Small intestine (tissue), 7 donors: ENCODE measurements around the gene LGMN. TPM values are rescaled to one million over a fixed set of nuclear protein-coding genes. Genes with fewer than 3 reads are reported as not detected.
"Not testable (repeated sequence)": the region's sequence is repeated elsewhere in the genome, so short reads cannot be mapped to it uniquely, and the experiment has no call there.

Experiments
- DNase-seq, 2 donors: peaks; one replicate each; pipeline versions ENCODE4 v3.0.0 to v3.0.0-alpha.2; 2013
- FAIRE-seq: peaks from 2 replicates; lab custom pipeline; 2012; peaks lifted over from hg19 to GRCh38; lab: Jason Lieb, UNC
- H3K27ac ChIP-seq, 3 donors: one replicate each; pipeline ENCODE4 v1.5.1; 2013; ENCODE audit warnings: low read length in 2 of 3, mild to moderate bottlenecking in 2 of 3, control low read depth in 1 of 3, inconsistent platforms in 1 of 3, low read depth in 1 of 3, moderate library complexity in 1 of 3
- H3K27me3 ChIP-seq, 3 donors: one replicate each; pipeline ENCODE4 v1.6.1; 2013; ENCODE audit warnings: low read length in 3 of 3, inconsistent platforms in 1 of 3; ENCODE audit not compliant: control insufficient read depth in 3 of 3, insufficient read depth in 3 of 3
- H3K36me3 ChIP-seq, 3 donors: one replicate each; pipeline ENCODE4 v1.6.1; 2013; ENCODE audit warnings: low read length in 3 of 3, inconsistent platforms in 1 of 3, low read depth in 1 of 3, mild to moderate bottlenecking in 1 of 3, moderate library complexity in 1 of 3; ENCODE audit not compliant: control insufficient read depth in 3 of 3, insufficient read depth in 2 of 3
- H3K4me1 ChIP-seq, 3 donors: one replicate each; pipeline ENCODE4 v1.6.1; 2013; ENCODE audit warnings: low read length in 2 of 3, inconsistent platforms in 1 of 3, low read depth in 1 of 3, mild to moderate bottlenecking in 1 of 3, moderate library complexity in 1 of 3; ENCODE audit not compliant: control insufficient read depth in 3 of 3, insufficient read depth in 2 of 3
- H3K4me3 ChIP-seq, 3 donors: one replicate each; pipeline ENCODE4 v1.5.1; 2013; ENCODE audit warnings: low read length in 3 of 3, control low read depth in 1 of 3, inconsistent platforms in 1 of 3, low read depth in 1 of 3, mild to moderate bottlenecking in 1 of 3, moderate library complexity in 1 of 3
- H3K9me3 ChIP-seq, 2 donors: one replicate each; pipeline ENCODE4 v1.6.1; 2013; ENCODE audit warnings: low read depth in 1 of 2, low read length in 1 of 2; ENCODE audit not compliant: control insufficient read depth in 2 of 2, insufficient read depth in 1 of 2
- WGBS, 3 donors: extraction: QIAGEN DNeasy Blood & Tissue Kit; methylation state at CpG; one replicate each; pipeline ENCODE4 v1.1.7; 2013; 5-methylcytosine and 5-hydroxymethylcytosine counted together
- polyA plus RNA-seq, 4 donors: library from polyadenylated mRNA; stranded (reverse) in 3 of 4; unstranded in 1 of 4; fragments of 200-250 nt in 3 of 4; fragments of 120-200 nt in 1 of 4; gene quantifications; one replicate each; pipeline versions ENCODE4 v1.2.1 to v1.2.3, GENCODE V29; 2013
- donor health status: healthy with polysubstance abuse.
- donor health status: control.
- donor health status: control.
- donor health status: Bipolar disorder and iron deficiency.
- donor health status: healthy.

LGMN gene
- polyA plus RNA-seq, 4 donors, result 57.8 to 386 (median 62.3) TPM

- peaks cover 0 to 45% (median 3%) of the 10 kb centered on the region in 3 donors for H3K36me3 ChIP-seq
- DNase-seq (no peak), FAIRE-seq (no peak)
- WGBS, 3 donors, result 75 to 86% (median 82%) methylated on average over 9 of the region's 9 CpGs
- H3K27ac ChIP-seq, result no peak overlapping the region
- peaks cover 0 to 9% (median 0%) of the 10 kb centered on the region in 3 donors for H3K4me1 ChIP-seq
- no peak overlapping the region for H3K4me3 ChIP-seq
- no peaks in the 10 kb centered on the region for H3K9me3 ChIP-seq
- H3K27me3 ChIP-seq, result peaks cover 0 to 4% (median 0%) of the 10 kb centered on the region in 3 donors
These were observed 62.0 kb downstream of the LGMN start for GRCh38 chr14:92686411-92686899.

GRCh38 chr14:92685784-92686355, 62.6 kb downstream of the LGMN start:
- H3K27me3 ChIP-seq, result peaks cover 0 to 4% (median 0%) of the 10 kb centered on the region in 3 donors
- no peak overlapping the region for H3K4me3 ChIP-seq
- H3K36me3 ChIP-seq, result peaks cover 0 to 48% (median 3%) of the 10 kb centered on the region in 3 donors
- no peak overlapping the region for H3K27ac ChIP-seq
- FAIRE-seq (no peak), DNase-seq (no peak)
- WGBS, 3 donors, result 83 to 95% (median 90%) methylated on average over 4 of the region's 4 CpGs
- peaks cover 0 to 14% (median 0%) of the 10 kb centered on the region in 3 donors for H3K4me1 ChIP-seq
- H3K9me3 ChIP-seq, result no peaks in the 10 kb centered on the region

DNA sequence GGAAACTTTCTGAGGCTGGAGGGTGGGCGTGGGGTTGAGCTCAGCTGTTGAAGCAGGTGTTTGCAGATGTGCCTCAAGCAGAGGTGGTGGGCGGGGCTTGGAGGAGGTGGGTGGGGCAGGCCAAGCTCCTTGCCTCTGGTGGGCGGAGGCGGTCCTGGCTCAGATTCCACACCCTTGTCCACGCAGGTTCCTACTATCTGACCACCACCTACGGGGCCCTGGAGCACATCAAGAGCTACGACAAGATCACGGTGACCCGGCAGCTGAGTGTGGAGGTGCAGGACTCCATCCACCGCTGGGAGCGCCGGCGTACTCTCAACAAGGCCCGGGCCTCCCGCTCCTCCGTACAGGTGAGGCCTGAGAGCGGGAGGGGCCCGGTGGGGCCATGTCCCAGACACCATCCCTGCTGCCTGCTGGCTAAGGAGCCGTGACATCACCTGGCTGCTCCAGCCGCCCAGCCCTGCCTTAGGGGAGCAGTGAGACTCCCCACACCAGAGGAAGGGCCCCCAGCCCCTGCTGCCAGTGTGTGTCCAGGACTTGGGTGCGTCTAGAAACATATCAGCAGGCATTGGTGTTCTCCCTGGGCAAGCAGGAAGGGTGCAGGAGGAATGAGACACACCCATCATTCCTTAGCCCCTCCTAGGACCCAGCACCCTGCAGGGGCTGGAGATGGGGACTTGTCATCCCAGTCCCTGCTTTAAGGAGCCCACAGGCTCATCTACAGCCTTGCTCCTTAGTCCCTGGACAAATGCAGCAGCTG, 63.4 kb downstream of the LGMN start:
- Histone ChIP-seq H3K27me3 (peaks cover 0 to 4% (median 0%) of the 10 kb centered on the region in 3 donors), H3K4me1 (peaks cover 0 to 18% (median 0%) of the 10 kb centered on the region in 3 donors), H3K4me3 (no peak overlapping the region), H3K9me3 (peaks cover 0 to 2% of the 10 kb centered on the region in 2 donors), H3K27ac (no peak overlapping the region), H3K36me3 (peaks cover 0 to 48% (median 4%) of the 10 kb centered on the region in 3 donors)
- FAIRE-seq (no peak), DNase-seq (no peak)
- WGBS, 3 donors, result 89 to 92% (median 91%) methylated on average over 20 to 21 of the region's 21 CpGs

- Histone ChIP-seq H3K27me3 (peaks cover 0 to 4% (median 0%) of the 10 kb centered on the region in 3 donors), H3K36me3 (peaks cover 4 to 56% (median 8%) of the 10 kb centered on the region in 3 donors), H3K27ac (no peak overlapping the region), H3K4me3 (no peak overlapping the region), H3K4me1 (peaks cover 0 to 18% (median 0%) of the 10 kb centered on the region in 3 donors), H3K9me3 (peaks cover 0 to 2% of the 10 kb centered on the region in 2 donors)
- DNase-seq (no peak), FAIRE-seq (no peak)
- 88 to 97% (median 93%) methylated on average over 8 of the region's 8 CpGs for WGBS, 3 donors
These were observed 65.4 kb downstream of the LGMN start for GRCh38 chr14:92683041-92683440.

DNA sequence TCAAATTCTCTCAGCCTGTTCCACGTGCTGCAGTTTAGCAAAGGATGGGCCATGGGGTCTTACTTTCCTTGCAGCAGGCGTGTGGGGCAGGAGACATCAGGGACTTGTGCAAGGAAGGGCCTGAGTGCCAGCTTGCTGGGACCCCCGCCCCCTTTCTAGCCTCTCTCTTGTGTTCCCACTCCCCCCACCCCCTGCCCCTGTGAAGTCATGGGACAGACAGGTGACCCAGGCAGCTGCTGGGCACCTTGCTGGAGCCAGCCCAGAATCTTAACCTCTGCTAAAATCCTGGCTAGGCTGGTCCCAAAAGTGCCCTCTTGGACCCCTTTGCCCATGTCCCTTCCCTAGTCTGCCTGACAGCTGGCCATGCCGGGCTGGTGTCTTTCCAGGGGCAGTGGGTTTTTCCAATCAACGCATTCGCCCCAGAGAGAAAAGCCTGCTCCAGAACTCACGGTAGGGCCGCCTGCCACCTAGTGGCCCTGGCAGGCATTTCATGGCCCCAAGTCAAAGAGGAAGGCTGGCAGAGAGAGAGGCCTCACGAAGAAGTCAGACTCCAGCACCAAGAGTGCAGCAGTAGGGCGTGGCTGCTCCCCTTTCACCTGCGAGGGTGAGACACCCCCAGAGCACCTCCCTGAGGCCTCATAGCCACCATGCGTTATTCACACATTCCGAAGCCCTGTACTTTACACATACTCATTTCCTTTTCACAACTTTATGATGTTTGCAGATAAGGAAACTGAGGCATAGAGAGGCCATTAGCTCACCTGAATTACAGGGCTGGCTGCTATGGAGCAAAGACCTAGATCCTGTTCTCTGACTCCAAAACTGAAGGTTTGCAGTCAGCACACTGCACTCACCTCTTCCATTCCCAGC, 67.4 kb downstream of the LGMN start:
- peaks cover 0 to 10% (median 0%) of the 10 kb centered on the region in 3 donors for H3K4me1 ChIP-seq
- WGBS, 3 donors, result 19 to 29% (median 23%) methylated on average over 13 of the region's 13 CpGs
- no peaks in the 10 kb centered on the region for H3K27me3 ChIP-seq
- DNase-seq, result peak; percentile 83 to 89
- no peak overlapping the region for H3K4me3 ChIP-seq
- peak overlapping the region in 1 of 3 donors; percentile 58 for H3K27ac ChIP-seq
- FAIRE-seq, result no peak
- H3K36me3 ChIP-seq, result peaks cover 8 to 62% (median 12%) of the 10 kb centered on the region in 3 donors
- H3K9me3 ChIP-seq, result peaks cover 0 to 2% of the 10 kb centered on the region in 2 donors

DNA sequence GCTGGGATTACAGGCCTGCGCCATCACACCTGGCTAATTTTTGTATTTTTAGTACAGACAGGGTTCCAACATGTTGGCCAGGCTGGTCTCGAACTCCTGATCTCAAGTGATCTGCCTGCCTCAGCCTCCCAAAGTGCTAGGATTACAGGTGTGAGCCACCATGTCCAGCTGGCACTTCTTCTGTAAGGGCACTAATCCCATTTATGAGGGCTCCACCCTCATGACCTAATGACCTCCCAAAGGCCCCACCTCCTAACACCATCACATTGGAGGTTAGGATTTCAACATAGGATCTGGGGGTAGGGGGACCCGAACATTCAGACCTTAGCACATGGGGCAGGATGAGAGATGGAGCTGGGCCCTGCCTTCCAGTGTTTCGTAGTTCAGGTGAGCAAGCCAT, 68.1 kb downstream of the LGMN start:
- not testable (repeated sequence) for H3K27ac ChIP-seq, H3K4me3 ChIP-seq, DNase-seq, H3K27me3 ChIP-seq, FAIRE-seq, H3K9me3 ChIP-seq
- peaks cover 8 to 61% (median 12%) of the 10 kb centered on the region in 3 donors for H3K36me3 ChIP-seq
- WGBS, 3 donors, result 84 to 90% (median 86%) methylated on average over 3 to 4 of the region's 4 CpGs
- peaks cover 0 to 10% (median 0%) of the 10 kb centered on the region in 3 donors for H3K4me1 ChIP-seq

- 84 to 96% (median 93%) methylated on average over 4 of the region's 4 CpGs for WGBS, 3 donors
- no peak overlapping the region for H3K4me3 ChIP-seq
- peaks cover 5 to 54% (median 12%) of the 10 kb centered on the region in 3 donors for H3K36me3 ChIP-seq
- peaks cover 0 to 10% (median 0%) of the 10 kb centered on the region in 3 donors for H3K4me1 ChIP-seq
- FAIRE-seq (no peak), DNase-seq (no peak)
- no peaks in the 10 kb centered on the region for H3K27me3 ChIP-seq
- peaks cover 0 to 2% of the 10 kb centered on the region in 2 donors for H3K9me3 ChIP-seq
- H3K27ac ChIP-seq, result no peak overlapping the region
These were observed 69.2 kb downstream of the LGMN start for GRCh38 chr14:92679246-92679645.
